ENCODE data around the gene EIF2B5.

- TF ChIP-seq KLF12 (CRISPR knock-in tag; IDR thresholded peaks at IDR 0.05; ENCODE audit: borderline replicate concordance) (no peak; the same call in 1 of the 2 replicates), SIN3A (IDR thresholded peaks at IDR 0.05; ENCODE audit: borderline replicate concordance, low read depth, low read length) (no peak), ZFP36 (IDR thresholded peaks at IDR 0.05; ENCODE audit: borderline replicate concordance, low read depth, low read length, partially characterized antibody) (no peak), PHF8 (CRISPR knock-in tag; IDR thresholded peaks at IDR 0.05) (no peak), SOX13 (IDR thresholded peaks at IDR 0.05) (no peak; the same call in 1 of the 2 replicates), SOX13 (CRISPR knock-in tag; conservative IDR thresholded peaks at IDR 0.05 in 1 of 2, IDR thresholded peaks at IDR 0.05 in 1 of 2) (no peak), CTCF (CRISPR knock-in tag; IDR thresholded peaks at IDR 0.05) (no peak), RFX1 (IDR thresholded peaks at IDR 0.05) (no peak), GTF3A (CRISPR knock-in tag; conservative IDR thresholded peaks at IDR 0.05) (no peak)
These were observed 411 bp upstream of the EIF2B5 start for GRCh38 chr3:184134746-184135148.
